Activated CD8-positive, alpha-beta memory T cell treated with anti-CD3 and anti-CD28 coated beads, Interleukin-2, amount 50 U/mL, for 4 hours (primary cell): ENCODE data around the gene AKAP13.
"Not testable (repeated sequence)": the region's sequence is repeated elsewhere in the genome, so short reads cannot be mapped to it uniquely, and the experiment has no call there.

Source experiments
- DNase-seq: peaks from one replicate; pipeline ENCODE4 v3.0.0-alpha.2; 2020

The AKAP13 gene

DNA sequence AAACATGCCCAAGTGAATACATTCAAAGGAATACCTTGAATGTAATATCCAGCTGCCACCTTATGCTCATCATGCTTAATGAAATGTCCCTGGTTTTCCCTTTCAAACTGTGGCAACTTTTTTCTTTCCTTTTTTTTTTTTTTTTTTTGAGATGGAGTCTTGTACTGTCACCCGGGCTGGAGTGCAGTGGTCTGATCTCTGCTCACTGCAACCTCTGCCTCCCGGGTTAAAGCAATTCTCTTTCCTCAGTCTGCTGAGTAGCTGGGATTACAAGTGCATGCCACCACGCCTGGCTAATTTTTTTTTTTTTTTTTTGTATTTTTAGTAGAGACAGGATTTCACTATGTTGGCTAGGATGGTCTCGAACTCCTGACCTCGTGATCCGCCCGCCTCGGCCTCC lies 28.9 kb upstream of the AKAP13 start:
- not testable (repeated sequence) for DNase-seq

DNA sequence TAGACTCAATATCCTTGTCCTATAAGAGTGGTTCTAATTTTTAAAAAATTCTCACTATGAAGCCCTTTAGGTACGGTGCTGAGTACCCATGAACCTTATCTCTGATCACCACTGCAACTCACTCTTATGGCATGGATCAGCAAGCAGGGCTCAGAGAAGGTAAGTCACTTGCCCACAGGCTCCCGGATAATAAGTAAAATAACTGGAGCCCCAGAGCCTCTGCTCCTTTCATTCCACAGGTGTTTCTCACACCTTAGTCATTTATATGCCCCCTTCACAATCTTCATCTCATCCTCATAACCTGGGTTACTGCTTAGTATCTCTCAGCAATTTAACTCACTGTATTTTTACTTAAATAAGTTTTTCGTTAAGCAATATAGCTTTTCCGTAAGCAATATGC lies 28.4 kb upstream of the AKAP13 start:
- no peak for DNase-seq

DNA sequence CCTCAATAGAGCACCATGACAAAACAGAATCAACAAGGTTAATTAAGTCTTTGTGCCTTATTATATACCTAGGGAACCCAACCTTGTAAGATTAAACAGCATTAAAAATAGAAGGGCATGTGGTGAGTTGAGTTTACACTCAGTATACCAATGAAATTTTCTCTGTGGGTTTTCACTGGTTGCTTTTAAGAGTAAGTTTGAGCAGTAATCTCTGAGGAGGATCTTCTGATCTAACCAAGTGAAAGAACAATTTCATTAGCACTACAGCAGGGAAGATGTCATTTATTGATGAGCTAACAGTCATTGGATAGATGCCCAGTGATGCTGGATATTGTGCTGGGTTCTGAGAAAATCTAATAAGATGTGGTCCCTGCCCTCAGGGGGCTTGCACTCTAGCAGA lies 26.9 kb upstream of the AKAP13 start:
- DNase-seq = no peak

DNA sequence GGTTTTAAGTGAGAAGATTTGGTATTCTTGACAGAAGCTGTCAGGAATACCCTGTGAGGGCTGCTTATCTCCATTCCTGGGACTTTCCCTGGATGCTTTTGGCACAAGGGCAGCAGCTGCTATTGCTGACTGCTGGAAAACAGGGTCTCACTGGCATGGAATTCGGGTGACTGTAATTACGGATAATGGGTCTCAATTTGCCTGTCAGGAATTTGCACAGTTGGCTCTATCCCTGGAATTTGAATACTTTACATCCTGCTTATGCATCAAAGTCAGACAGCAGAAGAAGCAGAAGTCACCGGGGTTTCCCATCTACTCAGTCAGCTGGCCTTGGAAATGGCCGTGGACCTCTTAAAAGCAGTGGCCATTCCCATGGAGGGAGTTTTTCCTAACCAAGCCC lies 25.9 kb upstream of the AKAP13 start:
- DNase-seq = no peak

DNA sequence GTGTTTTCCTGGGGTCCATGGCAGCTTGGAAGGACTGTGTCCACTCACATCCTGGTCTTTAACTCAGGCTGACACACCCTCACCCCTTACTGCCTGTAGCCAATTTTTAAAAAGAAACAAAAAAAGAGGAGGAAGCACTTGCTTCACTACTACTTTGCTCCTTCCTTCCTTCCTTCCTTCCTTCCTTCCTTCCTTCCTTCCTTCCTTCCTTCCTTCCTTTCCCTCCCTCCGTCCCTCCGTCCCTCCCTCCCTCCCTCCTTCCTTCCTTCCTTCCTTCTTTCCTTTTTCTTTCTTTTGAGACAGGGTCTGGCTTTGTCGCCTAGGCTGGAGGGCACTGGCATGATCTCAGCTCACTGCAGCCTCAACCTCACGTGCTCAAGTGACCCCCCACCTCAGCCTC lies 25.5 kb upstream of the AKAP13 start:
- DNase-seq = no peak

DNA sequence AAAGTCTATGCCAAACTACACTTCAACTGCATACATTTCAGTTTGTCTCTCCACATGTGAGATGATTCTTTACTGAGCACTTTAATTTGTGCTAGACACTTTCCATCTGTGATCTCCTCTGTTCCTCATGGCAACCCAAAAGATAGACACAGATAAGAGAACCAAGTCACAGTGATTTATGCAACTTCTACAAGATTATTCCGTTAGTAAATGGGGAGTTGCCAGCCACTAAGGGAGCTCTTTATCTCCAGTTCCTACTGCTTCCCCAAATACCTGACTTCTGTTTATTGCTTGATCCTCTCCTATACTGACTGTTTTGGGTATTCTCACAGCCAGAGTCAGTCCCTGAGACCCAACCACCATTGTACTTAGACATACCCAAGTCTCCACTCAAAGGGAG lies 24.1 kb upstream of the AKAP13 start:
- DNase-seq = no peak

DNA sequence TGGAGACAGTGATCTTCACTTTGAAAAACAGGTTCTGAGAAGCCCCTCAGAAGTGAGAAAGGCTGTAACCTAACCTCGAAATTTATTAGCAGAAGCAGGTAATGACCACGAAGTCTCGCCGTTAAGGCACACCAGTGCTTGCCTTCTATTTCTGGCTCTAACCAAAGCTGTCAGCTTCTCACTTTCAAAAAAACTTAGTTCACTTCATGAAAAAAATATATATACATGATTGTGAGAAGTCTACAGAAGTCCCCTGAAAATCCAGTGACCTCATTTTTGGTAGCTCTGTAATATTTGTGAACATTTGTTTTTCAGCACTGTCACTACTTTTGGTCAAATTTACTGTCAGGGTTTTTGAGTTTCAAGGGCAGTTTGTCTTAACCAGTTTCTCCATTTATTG lies 19.1 kb upstream of the AKAP13 start:
- no peak for DNase-seq

DNA sequence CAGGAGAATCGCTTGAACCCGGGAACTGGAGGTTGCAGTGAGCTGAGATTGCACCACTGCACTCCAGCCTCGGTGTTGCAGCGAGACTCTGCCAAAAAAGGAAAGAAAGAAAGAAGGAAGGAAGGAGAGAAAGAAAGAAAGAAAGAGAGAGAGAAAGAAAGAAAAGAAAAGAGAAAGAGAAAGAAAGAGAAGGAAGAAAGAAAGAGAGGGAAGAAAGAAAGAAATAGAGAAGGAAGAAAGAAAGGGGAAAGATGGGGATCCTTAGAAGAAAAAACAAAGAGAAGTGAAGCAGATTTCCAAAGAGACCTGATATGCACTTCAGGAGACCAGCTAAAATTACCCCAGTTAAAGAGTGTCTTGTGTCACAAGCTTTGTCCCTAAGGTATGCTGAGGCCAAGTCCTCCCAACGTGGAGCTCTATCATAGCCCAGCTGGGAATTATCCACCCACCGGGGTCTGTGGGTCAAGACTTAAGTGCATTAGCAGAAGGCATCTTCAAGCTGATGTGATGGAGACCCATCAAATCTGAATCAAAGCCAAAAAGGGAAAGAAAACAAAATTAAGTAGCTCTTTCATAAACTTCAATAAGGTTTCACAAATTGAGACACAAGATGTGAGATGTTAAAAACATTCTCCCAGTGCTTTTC lies 17.8 kb upstream of the AKAP13 start:
- no peak for DNase-seq

DNA sequence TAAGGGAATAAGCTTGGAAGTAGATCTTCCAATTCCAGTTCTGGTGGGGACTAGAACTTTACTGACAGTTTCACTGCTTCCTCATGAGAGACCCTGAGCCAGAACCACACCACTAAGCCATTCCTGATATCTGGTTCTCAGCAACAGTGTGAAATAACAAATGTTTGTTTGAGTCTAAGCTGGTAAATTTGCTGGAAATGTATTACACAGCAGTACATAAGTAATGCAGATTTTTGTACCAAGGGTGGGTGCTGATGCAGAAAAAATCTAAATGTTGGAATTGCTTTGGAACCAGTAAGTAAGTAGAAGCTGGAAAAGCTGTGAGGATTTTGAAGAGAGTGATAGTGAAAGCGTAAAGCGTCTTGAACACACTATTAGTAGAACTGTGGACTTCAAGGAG lies 14.4 kb upstream of the AKAP13 start:
- no peak for DNase-seq

DNA sequence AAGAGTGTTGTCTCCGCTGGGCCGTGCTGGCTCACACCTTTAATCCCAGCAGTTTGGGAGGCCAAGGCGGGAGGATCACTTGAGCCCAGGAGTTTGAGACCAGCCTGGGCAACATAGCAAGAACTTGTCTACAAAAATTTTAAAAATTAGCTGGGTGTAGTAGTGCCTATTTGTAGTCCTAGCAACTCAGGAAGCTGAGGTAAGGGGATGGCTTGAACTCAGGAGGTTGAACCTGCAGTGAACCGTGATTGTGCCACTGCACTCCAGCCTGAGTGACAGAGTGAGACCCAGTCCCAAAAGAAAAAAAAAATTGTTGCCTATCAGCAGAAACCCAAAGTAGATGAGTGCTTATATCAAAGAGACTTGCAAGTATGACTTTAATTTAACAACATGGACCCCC lies 12.7 kb upstream of the AKAP13 start:
- DNase-seq = no peak

DNA sequence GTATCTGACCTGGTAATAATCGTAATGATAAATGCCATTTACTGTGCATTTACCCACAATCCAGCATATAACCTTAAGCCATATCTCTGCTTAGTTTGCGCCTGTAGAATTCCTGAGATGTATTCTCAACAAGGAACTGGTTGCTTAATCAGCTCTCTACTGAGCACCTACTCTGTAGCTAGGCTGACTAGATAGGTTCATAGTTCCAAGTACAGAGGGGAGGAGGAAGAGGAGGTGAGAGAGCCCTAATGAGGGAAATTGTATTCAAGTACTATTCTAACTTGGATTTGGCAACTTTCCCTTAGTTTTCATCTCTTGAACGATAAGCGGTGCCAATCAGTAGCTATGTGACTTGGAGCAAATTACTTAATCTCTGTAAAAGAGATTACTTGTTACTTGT lies 5.6 kb upstream of the AKAP13 start:
- DNase-seq = no peak

DNA sequence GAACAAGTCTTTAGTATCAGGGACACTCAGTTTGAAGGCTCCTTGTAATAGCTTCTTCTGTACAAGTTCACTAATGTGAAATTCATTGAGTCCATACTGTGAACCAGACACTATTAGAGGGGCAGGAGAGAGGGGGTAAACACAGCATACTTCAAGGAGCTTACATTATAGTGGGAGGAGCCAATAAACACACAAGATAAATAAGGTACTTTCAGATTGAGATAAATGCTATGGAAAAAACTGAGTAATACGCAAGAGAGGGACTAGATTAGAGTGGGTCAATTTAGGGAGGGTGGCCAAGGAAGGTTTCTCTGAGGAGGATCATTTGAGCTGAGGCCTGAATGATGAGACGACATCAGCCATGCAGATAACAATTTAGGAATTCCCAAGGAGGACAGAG lies 3.1 kb upstream of the AKAP13 start:
- DNase-seq = no peak

DNA sequence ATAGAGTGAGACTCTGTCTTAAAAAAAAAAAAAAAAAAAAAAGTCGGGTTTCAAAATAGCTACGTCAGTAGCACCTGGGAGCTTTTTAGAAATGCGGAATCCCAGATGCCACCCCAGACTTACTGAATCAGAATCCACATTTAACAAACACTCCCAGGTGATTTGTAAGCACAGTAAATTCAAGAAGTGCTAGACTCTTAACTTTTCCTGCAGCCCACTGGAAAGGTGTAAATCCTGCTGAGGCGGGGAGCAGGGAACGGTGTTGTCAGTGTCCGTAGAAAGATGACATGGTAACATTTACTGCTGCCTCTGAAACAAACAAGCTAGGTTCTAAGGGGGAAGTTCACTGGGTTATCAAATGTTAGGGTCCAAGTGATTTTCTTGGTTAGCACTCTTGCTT lies 2.4 kb upstream of the AKAP13 start:
- DNase-seq = no peak

DNA sequence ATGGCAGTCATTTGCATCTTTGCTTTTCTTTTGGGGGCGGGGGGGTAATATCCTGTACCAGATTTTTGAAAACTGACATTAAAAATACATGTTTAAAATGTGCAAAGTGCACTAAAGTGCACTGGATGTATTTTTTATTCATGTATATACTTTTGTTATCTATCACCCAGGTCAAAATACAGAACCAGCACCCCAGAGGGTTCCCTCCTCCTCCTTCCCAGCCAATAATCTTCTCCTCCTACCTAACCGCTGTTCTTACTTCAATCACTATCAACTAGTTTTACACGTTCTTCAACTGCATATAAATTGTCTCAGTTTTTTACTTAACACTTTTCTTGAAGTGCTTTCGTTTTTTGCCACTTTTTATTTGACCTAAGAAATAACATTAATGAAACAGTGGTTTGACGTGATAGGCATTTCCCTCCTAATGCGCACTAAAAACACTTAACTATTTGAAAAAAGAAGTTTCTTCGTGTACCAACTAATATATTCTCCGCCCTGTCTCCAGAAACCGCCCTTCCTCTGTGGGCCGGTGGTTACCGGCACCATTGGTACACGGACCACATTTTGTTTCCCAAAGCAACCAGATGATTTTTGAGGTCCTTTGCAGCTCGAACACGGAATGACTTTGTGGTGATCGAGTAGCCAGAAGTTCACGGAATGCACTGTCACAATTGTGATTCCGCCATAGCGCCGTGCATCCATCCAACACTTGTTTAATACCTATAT lies 836 bp upstream of the AKAP13 start:
- peak; percentile 21 for DNase-seq

DNA sequence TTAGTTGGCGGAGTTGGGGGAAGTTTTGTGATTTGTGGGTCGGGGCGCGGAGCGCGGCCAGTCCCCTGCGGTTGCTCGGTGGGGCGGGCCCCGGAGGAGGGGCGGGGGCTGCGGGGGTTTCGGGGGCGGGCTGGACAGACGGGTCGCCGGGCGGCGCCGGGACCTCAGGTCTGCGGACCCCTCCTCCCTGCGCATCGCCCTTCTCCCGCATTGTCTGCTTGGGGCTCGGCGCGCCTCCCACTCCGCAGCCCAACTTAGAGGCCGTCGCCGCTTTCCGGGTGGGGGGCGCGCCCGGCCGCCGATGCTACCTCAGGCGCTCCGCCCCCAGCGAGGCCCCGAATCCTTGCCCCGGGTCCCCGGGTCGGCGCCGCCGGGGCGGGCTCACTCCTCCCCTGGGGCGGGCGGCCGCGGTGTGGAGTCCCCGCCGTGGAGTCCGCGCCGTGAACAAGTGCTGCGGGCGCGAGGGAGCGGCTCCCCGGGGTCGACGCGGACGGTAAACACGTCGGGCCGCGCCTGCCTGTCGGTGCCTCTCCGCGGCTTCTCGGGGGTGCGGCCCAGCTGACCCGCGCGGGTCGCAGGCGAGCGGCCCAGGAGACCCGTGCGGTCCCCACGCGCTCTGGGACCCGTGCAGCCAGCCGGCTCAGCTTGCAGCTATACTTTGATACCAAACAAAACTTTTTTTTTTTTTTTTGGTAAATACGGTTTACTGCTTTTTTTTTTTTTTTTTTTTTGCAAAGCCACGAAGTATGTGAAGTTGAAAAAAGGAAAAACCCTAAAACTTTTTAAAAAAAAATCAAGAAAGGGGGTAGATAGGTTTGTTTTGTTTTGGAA lies 624 bp downstream of the AKAP13 start:
- peak; percentile 62 for DNase-seq

DNA sequence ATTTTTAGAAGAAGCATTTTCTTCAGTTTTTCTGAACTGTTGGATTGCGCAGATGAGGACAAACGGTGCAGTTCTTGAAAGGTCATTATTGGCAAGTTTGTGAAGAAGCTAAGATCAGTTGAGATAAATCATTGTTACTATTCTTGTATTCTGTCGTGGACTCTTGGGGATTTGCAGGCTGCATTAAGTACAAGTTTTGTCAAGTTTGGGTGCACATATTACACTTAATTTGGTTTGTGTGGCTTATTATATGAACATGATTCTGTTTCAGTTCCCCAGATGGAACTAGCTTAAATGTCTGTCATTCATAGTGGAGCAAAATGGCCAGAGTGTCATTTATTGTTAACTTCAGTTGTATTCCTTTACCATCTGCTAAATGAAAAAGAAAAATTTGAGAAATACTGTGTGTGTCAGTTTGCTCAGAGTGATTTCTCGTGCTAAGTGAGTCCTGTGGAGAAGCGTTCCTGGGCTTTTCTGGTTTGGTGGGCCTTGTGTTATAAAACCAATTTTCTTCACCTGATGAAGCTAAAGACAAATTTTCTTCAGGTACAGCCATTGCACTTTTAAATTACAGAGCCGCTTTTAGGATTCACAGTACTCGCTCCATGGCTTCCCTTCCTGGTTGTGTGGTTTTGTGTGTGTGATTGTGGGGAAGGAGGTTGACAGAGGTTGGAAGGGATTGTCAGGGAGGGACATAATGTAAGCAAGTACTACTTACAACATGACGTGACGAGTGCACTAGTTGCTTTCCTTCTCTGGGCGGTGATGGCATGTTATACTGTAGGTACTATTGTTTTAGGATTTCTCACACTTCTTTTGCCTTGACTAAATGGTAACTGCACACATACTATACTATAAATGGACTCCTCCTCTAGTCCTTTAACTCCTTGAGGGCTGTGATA lies 1.7 kb downstream of the AKAP13 start:
- no peak for DNase-seq

DNA sequence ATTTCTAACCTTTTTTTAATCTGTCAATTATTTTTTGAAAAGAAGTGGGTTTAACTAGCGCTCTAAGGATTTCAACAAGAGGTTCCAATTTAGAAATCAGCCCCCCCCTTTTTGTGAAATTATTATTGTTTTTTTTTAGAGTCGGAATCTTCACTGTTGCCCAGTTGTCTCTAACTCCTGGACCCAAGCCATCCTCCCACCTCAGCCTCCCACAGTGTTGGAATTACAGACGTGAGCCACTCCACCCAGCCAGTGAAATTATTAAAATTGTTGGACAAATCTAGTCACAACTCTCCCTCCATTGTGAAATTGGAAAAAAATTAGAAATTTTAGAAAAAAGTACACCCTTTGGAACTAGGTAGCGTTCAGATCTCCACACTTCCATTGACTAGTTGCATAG lies 2.5 kb downstream of the AKAP13 start:
- DNase-seq = no peak

DNA sequence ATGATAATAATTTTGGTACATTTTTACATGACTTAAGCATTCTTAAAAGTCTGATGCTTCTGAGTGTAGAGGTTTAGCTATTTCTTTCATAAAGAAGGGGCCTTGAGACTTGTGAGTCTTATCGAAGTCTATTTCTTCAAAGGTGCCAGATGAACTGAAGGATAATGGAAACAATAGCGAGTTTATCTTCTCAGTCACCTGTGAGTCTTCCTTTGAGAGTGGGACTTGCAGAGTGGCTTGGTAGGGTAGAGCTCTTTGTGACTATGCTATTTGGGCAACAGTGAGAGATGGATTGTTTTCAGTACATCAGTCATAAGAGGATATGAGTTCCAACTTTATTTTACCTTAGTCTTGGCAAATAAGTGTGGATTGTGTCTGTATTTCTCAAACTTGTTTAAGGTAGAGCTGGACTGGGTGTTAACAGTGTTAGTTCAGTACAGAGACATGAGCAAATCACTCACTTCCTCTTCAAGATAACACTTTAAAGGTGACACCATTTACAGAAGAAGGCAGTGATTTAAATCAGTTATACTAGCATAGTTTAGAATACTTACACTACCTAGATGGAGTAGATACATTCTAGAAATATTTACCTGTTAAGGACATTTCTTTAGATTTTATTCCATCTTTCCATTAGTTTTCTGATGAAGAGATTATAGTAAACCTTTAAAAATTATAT lies 3.2 kb downstream of the AKAP13 start:
- no peak for DNase-seq

DNA sequence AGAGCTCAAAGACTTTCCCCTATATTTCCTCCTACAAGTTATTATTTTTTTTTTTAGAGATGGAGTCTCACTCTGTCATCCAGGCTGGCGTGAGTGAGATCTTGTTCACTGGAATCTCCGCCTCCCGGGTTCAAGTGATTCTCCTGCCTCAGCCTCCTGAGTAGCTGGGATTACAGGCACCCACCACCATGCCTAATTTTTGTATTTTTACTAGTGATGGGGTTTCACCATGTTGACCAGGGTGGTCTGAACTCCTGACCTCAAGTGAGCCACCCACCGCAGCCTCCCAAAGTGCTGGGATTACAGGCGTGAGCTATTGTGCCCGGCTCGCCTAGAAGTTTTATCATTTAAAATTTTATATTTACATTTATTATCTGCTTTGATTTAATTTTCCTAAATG lies 5.9 kb downstream of the AKAP13 start:
- no peak for DNase-seq

DNA sequence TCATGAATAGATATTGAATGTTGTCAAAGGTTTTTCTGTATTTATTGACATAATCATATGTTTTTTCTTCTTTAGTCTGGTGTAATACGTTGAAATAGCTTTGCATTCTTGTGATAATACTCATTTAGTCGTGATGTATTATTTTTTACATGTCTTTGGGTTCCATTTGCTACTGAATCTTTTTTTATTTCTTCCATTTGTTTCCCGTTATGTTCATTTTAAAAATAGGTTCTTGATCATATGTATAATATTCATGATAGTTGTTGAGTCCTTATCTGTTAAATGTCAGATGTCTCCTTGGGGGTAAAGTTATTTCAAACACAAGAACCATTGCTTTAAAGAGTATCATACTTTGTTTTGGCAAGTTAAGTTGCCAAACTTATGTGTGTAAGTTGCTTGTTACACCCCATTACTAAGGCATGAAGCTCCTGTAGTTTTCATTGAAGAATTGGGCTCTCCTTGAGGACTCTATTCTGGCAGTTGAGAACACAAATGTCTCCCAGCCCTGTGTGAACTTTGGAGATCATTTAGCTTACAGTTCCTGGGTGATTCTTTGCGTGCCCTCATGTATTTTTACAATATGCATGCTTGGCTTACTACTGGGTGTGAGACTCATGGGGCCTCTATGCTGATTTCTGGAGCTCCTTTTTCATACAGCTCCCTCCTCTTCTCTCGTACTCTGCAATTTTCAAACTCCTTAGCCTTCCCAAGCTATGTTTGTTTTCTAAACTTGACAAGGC lies 8.3 kb downstream of the AKAP13 start:
- no peak for DNase-seq

DNA sequence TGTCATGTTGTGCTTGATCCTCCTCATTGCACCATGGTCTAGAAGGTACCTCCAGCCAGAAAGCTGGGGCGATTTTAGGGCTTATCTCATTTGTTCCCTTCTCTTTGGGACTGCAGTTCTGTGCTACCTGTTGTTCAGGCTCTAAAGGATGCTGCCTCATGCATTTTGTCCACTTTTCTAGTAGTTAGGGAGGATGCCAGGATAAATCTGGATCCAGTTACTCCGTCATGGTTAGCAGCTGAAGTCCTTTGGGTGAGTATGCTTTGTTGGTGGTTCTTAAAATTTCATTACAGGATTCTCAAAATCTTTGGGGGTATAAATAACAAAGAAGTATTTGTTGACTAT lies 8.9 kb downstream of the AKAP13 start:
- DNase-seq = no peak

DNA sequence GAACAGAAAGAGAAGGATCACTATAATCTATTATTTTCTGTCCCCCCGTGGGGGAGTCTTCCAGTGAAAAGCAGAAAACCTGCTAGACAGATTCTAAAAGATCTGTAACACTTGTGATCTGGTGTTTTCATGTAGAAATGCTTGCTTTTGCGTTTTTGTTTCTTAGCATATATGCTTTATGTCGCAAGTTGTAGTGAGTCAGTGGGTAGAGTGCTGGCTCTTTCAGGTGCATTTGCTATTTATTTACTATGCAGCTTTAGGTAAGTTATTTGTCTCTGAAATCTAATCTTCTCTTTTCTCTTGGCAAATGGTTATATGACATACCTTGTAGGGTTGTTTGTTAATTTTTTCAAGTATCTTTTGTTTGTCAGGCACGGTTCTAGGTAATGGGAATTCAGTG lies 9.4 kb downstream of the AKAP13 start:
- DNase-seq = no peak
